K562 (cell line): ENCODE measurements around the gene CLDN5. TPM values are rescaled to one million over a fixed set of nuclear protein-coding genes. Genes with fewer than 3 reads are reported as not detected.

Source experiments
- BCL6 ChIP-seq: fragments of 250-450 bp; sonication (Bioruptor Pico); IDR thresholded peaks from 2 replicates; pipeline ENCODE4 v1.4.0; 2020
- CLOCK ChIP-seq: fragments of 250-450 bp; sonication (Bioruptor Pico); IDR thresholded peaks from 2 replicates; pipeline ENCODE4 v1.4.0; 2020; ENCODE audit warnings: mild to moderate bottlenecking, moderate library complexity, borderline replicate concordance
- FOXP4 ChIP-seq: sonication (generic); formaldehyde crosslinking; IDR thresholded peaks from 2 replicates; pipeline ENCODE4 v1.8.0; 2022; ENCODE audit warnings: mild to moderate bottlenecking, missing genetic modification reagents, borderline replicate concordance
- HMGXB4 ChIP-seq: sonication (generic); formaldehyde crosslinking; IDR thresholded peaks from 2 replicates; pipeline ENCODE4 v1.8.1; 2023; ENCODE audit warnings: mild to moderate bottlenecking, missing genetic modification reagents
- MAFG ChIP-seq: fragments of 450-650 bp; conservative IDR thresholded peaks from 2 replicates; pipeline ENCODE4 v1.6.1; 2016; ENCODE audit warnings: missing genetic modification characterization, missing compliant biosample characterization
- MLX ChIP-seq, 2 experiments: fragments of 450-650 bp in 1 of 2; sonication (generic) in 1 of 2; formaldehyde crosslinking; conservative IDR thresholded peaks; 2 replicates each; pipeline versions ENCODE4 v1.4.0 to v1.8.1; 2020 to 2022; ENCODE audit warnings: mild to moderate bottlenecking in 1 of 2, missing genetic modification reagents in 1 of 2
- MYC ChIP-seq, 2 experiments: fragments of 250-450 bp in 1 of 2; sonication (Bioruptor Pico) in 1 of 2; IDR thresholded peaks; 2 replicates each; pipeline versions ENCODE4 v1.5.1 to v1.6.1; 2012 to 2021; ENCODE audit warnings: low read depth in 2 of 2, borderline replicate concordance in 1 of 2, improper control_type of control experiment in 1 of 2, low read length in 1 of 2, mild to moderate bottlenecking in 1 of 2, moderate library complexity in 1 of 2
- PTTG1 ChIP-seq: fragments of 450-650 bp; IDR thresholded peaks from 2 replicates; pipeline ENCODE4 v1.6.1; 2016; ENCODE audit warnings: low read depth, mild to moderate bottlenecking, missing genetic modification characterization, missing compliant biosample characterization
- RBBP5 ChIP-seq: fragments of 200-600 bp; sonication (generic); IDR thresholded peaks from 2 replicates; pipeline ENCODE4 v1.6.1; 2012; ENCODE audit warnings: borderline replicate concordance, mild to moderate bottlenecking, low read length, control low read depth, inconsistent platforms; ENCODE audit not compliant: insufficient read depth, poor library complexity, severe bottlenecking
- RBM34 ChIP-seq: fragments of 200-400 bp; formaldehyde crosslinking; IDR thresholded peaks from 2 replicates; pipeline ENCODE4 v1.6.1; 2018; ENCODE audit warnings: low read length, borderline replicate concordance; ENCODE audit not compliant: insufficient read depth
- RNF219 ChIP-seq: fragments of 250-450 bp; sonication (Bioruptor Pico); IDR thresholded peaks from 2 replicates; pipeline ENCODE4 v1.5.0; 2022; ENCODE audit warnings: mild to moderate bottlenecking
- WHSC1 ChIP-seq: IDR thresholded peaks from one replicate; pipeline ENCODE4 v1.6.1; 2012; ENCODE audit warnings: low read length, control low read depth, inconsistent platforms
- ZC3H4 ChIP-seq: sonication (generic); formaldehyde crosslinking; IDR thresholded peaks from 2 replicates; pipeline ENCODE4 v1.9.0; 2021; ENCODE audit warnings: missing genetic modification reagents, borderline replicate concordance
- ZNF444 ChIP-seq: fragments of 250-450 bp; sonication (Bioruptor Pico); IDR thresholded peaks from 2 replicates; pipeline ENCODE4 v1.4.0; 2020; ENCODE audit warnings: mild to moderate bottlenecking, moderate library complexity
- polyA plus RNA-seq, 8 experiments: library from polyadenylated mRNA; depleted of rRNA in 4 of 8; stranded (reverse) in 5 of 8; unstranded in 3 of 8; fragments of >200 nt; fragmentation: Nextera tagmentation in 2 of 8; fragmentation: Illumina TruSeq in 1 of 8; extraction: Ambion mirVana in 2 of 8; extraction: Trizol in 1 of 8; gene quantifications; 2 replicates each; pipeline versions ENCODE4 v1.2.1 to v1.2.3, GENCODE V29; 2011 to 2014; ENCODE audit warnings: inconsistent platforms in 1 of 8, missing spikeins in 1 of 8
- total RNA-seq, 7 experiments: library from RNA; depleted of rRNA in 6 of 7; stranded (reverse); fragments of >200 nt in 6 of 7; fragmentation: Illumina TruSeq in 2 of 7; extraction: Trizol in 2 of 7; gene quantifications; 2 replicates each; pipeline versions ENCODE4 v1.2.1 to v1.2.3, GENCODE V29; 2011 to 2021; ENCODE audit warnings: low replicate concordance in 1 of 7

CLDN5 gene
- total and polyA plus RNA-seq, 9 of the 15 experiments (the other 6 are each of a cell fraction or from before 2014, with no cell fraction given): 0.20 TPM; not detected in 8

- TF ChIP-seq FOXP4 (CRISPR knock-in tag): no peak
- peak; percentile 98; the same call in 1 of the 2 replicates for TF ChIP-seq HMGXB4
- peak; percentile 99 for TF ChIP-seq RBBP5
- no peak for TF ChIP-seq ZC3H4 (CRISPR knock-in tag)
- peak; percentile 91 for TF ChIP-seq PTTG1
- TF ChIP-seq RBM34: no peak
- peak; percentile 97 for TF ChIP-seq WHSC1
- TF ChIP-seq MYC (IDR thresholded peaks at IDR 0.05; ENCODE audit: low read depth, low read length): peak; percentile 76
- TF ChIP-seq MYC (CRISPR knock-in tag; IDR thresholded peaks at IDR 0.05; ENCODE audit: borderline replicate concordance, low read depth): peak; percentile 98
- TF ChIP-seq BCL6: peak; percentile 95
- peak; percentile 90; the same call in 1 of the 2 replicates for TF ChIP-seq CLOCK (CRISPR knock-in tag)
- peak; percentile 37; the same call in 1 of the 2 replicates for TF ChIP-seq MAFG
- TF ChIP-seq MLX (CRISPR knock-in tag; conservative IDR thresholded peaks at IDR 0.05): peak in 1 of 2 experiments; percentile 95; a peak in 3 of 4 replicates
- peak; percentile 82 for TF ChIP-seq ZNF444 (CRISPR knock-in tag)
- TF ChIP-seq RNF219: peak; percentile 70; the same call in 1 of the 2 replicates
These were observed 44.6 kb downstream of the CLDN5 start, which contains the start of gene CDC45 (continued) for GRCh38 chr22:19479355-19480172.
